ENCODE data around the gene SLIT3.

GRCh38 chr5:168984135-168984675 lies 316.7 kb downstream of the SLIT3 start:
- TF ChIP-seq CTCF (IDR thresholded peaks at IDR 0.05) (no peak), POLR2A (IDR thresholded peaks at IDR 0.05) (no peak)
